ENCODE results near the gene C11orf54. TPM values are rescaled to one million over a fixed set of nuclear protein-coding genes. Genes with fewer than 3 reads are reported as not detected.
"Not testable (repeated sequence)": the region's sequence is repeated elsewhere in the genome, so short reads cannot be mapped to it uniquely, and the experiment has no call there.

C11orf54 gene
- total and polyA plus RNA-seq, 4 donors, result 33.8 to 47.1 (median 39.9) TPM

- no peak for DNase-seq (ENCODE audit: low read depth in 4 of 6, low spot score in 6 of 6)
- H3K4me3 ChIP-seq (ENCODE audit: low read depth, low read length), result peak overlapping the region; percentile 100
- no peaks in the 10 kb centered on the region for H3K27me3 ChIP-seq (ENCODE audit: control insufficient read depth, insufficient read depth, low read length)
- WGBS (ENCODE audit: insufficient coverage), result 0% methylated on average over 3 of the region's 8 CpGs
- peaks cover 29% of the 10 kb centered on the region for H3K4me1 ChIP-seq (ENCODE audit: control insufficient read depth, insufficient read depth, low read length)
- no peaks in the 10 kb centered on the region for H3K9me3 ChIP-seq (ENCODE audit: control insufficient read depth, insufficient read depth, low read length)
- peak overlapping the region; percentile 98 for H3K27ac ChIP-seq (ENCODE audit: low read depth, low read length)
- H3K36me3 ChIP-seq (ENCODE audit: control insufficient read depth, insufficient read depth, low read length), result peaks cover 11% of the 10 kb centered on the region
These were observed 382 bp downstream of the C11orf54 start for GRCh38 chr11:93741882-93742226.

DNA sequence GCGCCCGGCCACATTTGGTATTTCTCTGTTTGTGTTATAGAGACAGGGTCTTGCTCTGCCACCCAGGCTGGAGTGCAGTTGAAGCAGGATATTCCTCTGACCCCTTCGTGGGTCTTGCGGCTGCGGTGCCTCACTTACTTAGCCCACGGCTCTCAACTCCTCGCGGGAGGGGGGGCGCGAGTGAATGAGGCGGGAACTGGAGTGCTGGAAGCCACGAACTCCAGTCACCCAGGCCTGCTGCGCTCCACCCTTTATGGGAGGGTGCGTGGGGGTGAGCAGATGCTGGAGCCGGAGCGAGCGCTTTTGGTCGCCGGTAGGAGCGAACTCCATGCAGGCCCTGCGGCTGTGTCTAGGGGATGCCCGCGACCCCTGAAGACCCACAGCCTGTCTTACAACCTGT lies 1.8 kb downstream of the C11orf54 start:
- 89% methylated on average over 21 of the region's 23 CpGs for WGBS (ENCODE audit: insufficient coverage)
- Histone ChIP-seq H3K27ac (ENCODE audit: low read depth, low read length) (no peak overlapping the region), H3K4me3 (ENCODE audit: low read depth, low read length) (no peak overlapping the region), H3K27me3 (ENCODE audit: control insufficient read depth, insufficient read depth, low read length) (no peaks in the 10 kb centered on the region), H3K36me3 (ENCODE audit: control insufficient read depth, insufficient read depth, low read length) (peaks cover 11% of the 10 kb centered on the region), H3K9me3 (ENCODE audit: control insufficient read depth, insufficient read depth, low read length) (no peaks in the 10 kb centered on the region), H3K4me1 (ENCODE audit: control insufficient read depth, insufficient read depth, low read length) (peaks cover 29% of the 10 kb centered on the region)
- no peak for DNase-seq (ENCODE audit: low read depth in 4 of 6, low spot score in 6 of 6)

DNA sequence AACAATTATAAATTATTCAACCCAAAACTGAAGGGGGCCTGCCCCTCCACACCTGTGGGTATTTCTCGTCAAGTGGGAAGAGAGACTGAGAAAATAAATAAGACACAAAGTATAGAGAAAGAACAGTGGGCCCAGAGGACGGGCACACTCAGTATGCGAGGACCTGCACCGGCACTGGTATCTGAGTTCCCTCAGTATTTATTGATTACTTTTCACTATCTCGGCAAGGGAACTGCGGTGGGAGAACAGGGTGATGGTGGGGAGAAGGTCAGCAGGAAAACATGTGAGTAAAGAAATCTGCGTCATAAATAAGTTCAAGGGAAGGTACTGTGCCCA lies 3.2 kb downstream of the C11orf54 start:
- 32% methylated on average over 4 of the region's 7 CpGs for WGBS (ENCODE audit: insufficient coverage)

GRCh38 chr11:93745005-93745755 lies 3.7 kb downstream of the C11orf54 start:
- Histone ChIP-seq H3K4me1 (ENCODE audit: control insufficient read depth, insufficient read depth, low read length) (peaks cover 23% of the 10 kb centered on the region), H3K4me3 (ENCODE audit: low read depth, low read length) (peak overlapping the region; percentile 12), H3K27ac (ENCODE audit: low read depth, low read length) (peak overlapping the region; percentile 61)
- WGBS (ENCODE audit: insufficient coverage), result 18% methylated on average over 3 of the region's 12 CpGs
- not testable (repeated sequence) for H3K9me3 ChIP-seq (ENCODE audit: control insufficient read depth, insufficient read depth, low read length); H3K27me3 ChIP-seq (ENCODE audit: control insufficient read depth, insufficient read depth, low read length); H3K36me3 ChIP-seq (ENCODE audit: control insufficient read depth, insufficient read depth, low read length)
- peak; percentile 12 to 89 (median 26) for DNase-seq (ENCODE audit: low read depth in 4 of 6, low spot score in 6 of 6)

More for the DNA sequence above, 3.2 kb downstream of the C11orf54 start:
- H3K9me3 ChIP-seq (ENCODE audit: control insufficient read depth, insufficient read depth, low read length), result no peaks in the 10 kb centered on the region
- no peak overlapping the region for H3K4me3 ChIP-seq (ENCODE audit: low read depth, low read length)
- peak overlapping the region; percentile 61 for H3K27ac ChIP-seq (ENCODE audit: low read depth, low read length)
- H3K4me1 ChIP-seq (ENCODE audit: control insufficient read depth, insufficient read depth, low read length), result peaks cover 28% of the 10 kb centered on the region
- no peaks in the 10 kb centered on the region for H3K27me3 ChIP-seq (ENCODE audit: control insufficient read depth, insufficient read depth, low read length)
- H3K36me3 ChIP-seq (ENCODE audit: control insufficient read depth, insufficient read depth, low read length), result peaks cover 11% of the 10 kb centered on the region
- no peak for DNase-seq (ENCODE audit: low read depth in 4 of 6, low spot score in 6 of 6)

DNA sequence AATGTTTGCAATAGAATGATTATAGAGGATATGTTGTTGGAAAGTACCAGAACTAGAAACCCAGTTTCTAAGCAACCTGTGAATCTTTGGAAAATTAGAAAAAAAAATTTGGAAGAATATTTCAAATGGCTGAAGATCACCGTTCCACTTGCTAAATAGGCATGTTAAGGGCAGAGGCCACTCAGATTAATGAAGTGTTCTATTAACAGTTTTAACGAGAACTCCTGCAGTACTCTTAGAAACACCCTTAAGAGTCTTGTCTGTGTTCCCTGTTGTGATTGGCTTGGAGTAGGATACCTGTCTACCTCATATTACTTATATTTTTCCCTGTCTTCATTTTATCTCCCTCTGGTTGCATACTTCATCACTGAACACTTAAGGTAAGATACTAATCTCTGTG lies 4.6 kb downstream of the C11orf54 start:
- H3K27ac ChIP-seq (ENCODE audit: low read depth, low read length), result no peak overlapping the region
- peaks cover 7% of the 10 kb centered on the region for H3K36me3 ChIP-seq (ENCODE audit: control insufficient read depth, insufficient read depth, low read length)
- no peaks in the 10 kb centered on the region for H3K9me3 ChIP-seq (ENCODE audit: control insufficient read depth, insufficient read depth, low read length)
- peaks cover 21% of the 10 kb centered on the region for H3K4me1 ChIP-seq (ENCODE audit: control insufficient read depth, insufficient read depth, low read length)
- no peaks in the 10 kb centered on the region for H3K27me3 ChIP-seq (ENCODE audit: control insufficient read depth, insufficient read depth, low read length)
- no peak overlapping the region for H3K4me3 ChIP-seq (ENCODE audit: low read depth, low read length)
- 40% methylated on average over 1 of the region's 2 CpGs for WGBS (ENCODE audit: insufficient coverage)
- no peak for DNase-seq (ENCODE audit: low read depth in 4 of 6, low spot score in 6 of 6)

GRCh38 chr11:93747122-93747521 lies 5.7 kb downstream of the C11orf54 start:
- no peaks in the 10 kb centered on the region for H3K9me3 ChIP-seq (ENCODE audit: control insufficient read depth, insufficient read depth, low read length)
- no peak overlapping the region for H3K27ac ChIP-seq (ENCODE audit: low read depth, low read length)
- H3K27me3 ChIP-seq (ENCODE audit: control insufficient read depth, insufficient read depth, low read length), result no peaks in the 10 kb centered on the region
- H3K4me1 ChIP-seq (ENCODE audit: control insufficient read depth, insufficient read depth, low read length), result peaks cover 20% of the 10 kb centered on the region
- no peak for DNase-seq (ENCODE audit: low read depth in 4 of 6, low spot score in 6 of 6)
- H3K4me3 ChIP-seq (ENCODE audit: low read depth, low read length), result no peak overlapping the region
- WGBS (ENCODE audit: insufficient coverage), result no CpG with 5 or more reads among the region's 1 CpG
- H3K36me3 ChIP-seq (ENCODE audit: control insufficient read depth, insufficient read depth, low read length), result peaks cover 7% of the 10 kb centered on the region

DNA sequence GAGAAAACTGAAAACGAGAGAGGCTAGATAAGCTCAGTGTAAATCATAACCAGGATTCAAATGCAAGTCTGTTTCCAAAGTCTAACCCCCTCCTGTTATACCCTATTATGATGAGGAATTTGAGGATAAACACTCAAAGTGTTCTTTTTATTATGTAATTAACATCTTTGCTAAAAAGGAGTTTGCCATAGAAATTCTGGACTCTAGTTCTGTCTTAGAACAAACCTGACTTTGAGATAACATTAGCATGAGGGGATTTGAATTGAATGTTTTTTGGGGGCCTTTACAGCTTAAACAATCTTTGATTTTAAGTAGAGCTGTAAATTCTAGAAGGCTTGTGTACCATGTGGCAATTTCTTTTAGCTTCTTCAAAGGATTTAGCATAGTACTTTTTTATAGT lies 9.5 kb downstream of the C11orf54 start:
- Histone ChIP-seq H3K9me3 (ENCODE audit: control insufficient read depth, insufficient read depth, low read length) (no peaks in the 10 kb centered on the region), H3K4me3 (ENCODE audit: low read depth, low read length) (no peak overlapping the region), H3K4me1 (ENCODE audit: control insufficient read depth, insufficient read depth, low read length) (no peaks in the 10 kb centered on the region), H3K36me3 (ENCODE audit: control insufficient read depth, insufficient read depth, low read length) (peaks cover 13% of the 10 kb centered on the region), H3K27me3 (ENCODE audit: control insufficient read depth, insufficient read depth, low read length) (no peaks in the 10 kb centered on the region), H3K27ac (ENCODE audit: low read depth, low read length) (no peak overlapping the region)
- WGBS (ENCODE audit: insufficient coverage), result no CpG with 5 or more reads among the region's 1 CpG
- no peak for DNase-seq (ENCODE audit: low read depth in 4 of 6, low spot score in 6 of 6)

- H3K27me3 ChIP-seq (ENCODE audit: control insufficient read depth, insufficient read depth, low read length), result no peaks in the 10 kb centered on the region
- no peak for DNase-seq (ENCODE audit: low read depth in 4 of 6, low spot score in 6 of 6)
- H3K4me1 ChIP-seq (ENCODE audit: control insufficient read depth, insufficient read depth, low read length), result no peaks in the 10 kb centered on the region
- no peak overlapping the region for H3K4me3 ChIP-seq (ENCODE audit: low read depth, low read length)
- H3K36me3 ChIP-seq (ENCODE audit: control insufficient read depth, insufficient read depth, low read length), result peaks cover 26% of the 10 kb centered on the region
- WGBS (ENCODE audit: insufficient coverage), result no CpG with 5 or more reads among the region's 2 CpGs
- H3K27ac ChIP-seq (ENCODE audit: low read depth, low read length), result no peak overlapping the region
- no peaks in the 10 kb centered on the region for H3K9me3 ChIP-seq (ENCODE audit: control insufficient read depth, insufficient read depth, low read length)
These were observed 11.8 kb downstream of the C11orf54 start for GRCh38 chr11:93753241-93753640.

GRCh38 chr11:93756748-93757147 lies 15.3 kb downstream of the C11orf54 start:
- DNase-seq (ENCODE audit: low read depth in 4 of 6, low spot score in 6 of 6), result no peak
- H3K4me1 ChIP-seq (ENCODE audit: control insufficient read depth, insufficient read depth, low read length), result no peaks in the 10 kb centered on the region
- H3K9me3 ChIP-seq (ENCODE audit: control insufficient read depth, insufficient read depth, low read length), result no peaks in the 10 kb centered on the region
- no peaks in the 10 kb centered on the region for H3K27me3 ChIP-seq (ENCODE audit: control insufficient read depth, insufficient read depth, low read length)
- no peak overlapping the region for H3K27ac ChIP-seq (ENCODE audit: low read depth, low read length)
- peaks cover 39% of the 10 kb centered on the region for H3K36me3 ChIP-seq (ENCODE audit: control insufficient read depth, insufficient read depth, low read length)
- WGBS (ENCODE audit: insufficient coverage), result no CpG with 5 or more reads among the region's 3 CpGs
- H3K4me3 ChIP-seq (ENCODE audit: low read depth, low read length), result no peak overlapping the region

DNA sequence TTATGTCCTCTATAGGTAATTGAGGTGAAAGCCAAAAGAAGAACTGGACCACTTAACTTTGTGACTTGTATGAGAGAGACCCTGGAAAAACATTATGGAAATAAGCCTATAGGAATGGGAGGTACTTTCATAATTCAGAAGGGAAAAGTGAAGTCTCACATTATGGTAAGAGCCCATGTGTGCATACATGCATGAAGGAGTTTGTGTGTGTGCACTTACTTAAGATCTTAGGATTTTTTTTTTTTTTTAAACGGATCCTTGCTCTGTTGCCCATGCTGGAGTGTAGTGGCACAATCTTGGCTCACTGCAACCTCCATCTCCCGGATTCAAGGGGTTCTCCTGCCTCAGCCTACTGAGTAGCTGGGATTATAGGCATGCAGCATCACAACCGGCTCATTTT lies 15.8 kb downstream of the C11orf54 start:
- 86% methylated on average over 2 of the region's 3 CpGs for WGBS (ENCODE audit: insufficient coverage)
- Histone ChIP-seq H3K4me1 (ENCODE audit: control insufficient read depth, insufficient read depth, low read length) (no peaks in the 10 kb centered on the region), H3K36me3 (ENCODE audit: control insufficient read depth, insufficient read depth, low read length) (peaks cover 41% of the 10 kb centered on the region), H3K27me3 (ENCODE audit: control insufficient read depth, insufficient read depth, low read length) (no peaks in the 10 kb centered on the region), H3K27ac (ENCODE audit: low read depth, low read length) (no peak overlapping the region), H3K4me3 (ENCODE audit: low read depth, low read length) (no peak overlapping the region), H3K9me3 (ENCODE audit: control insufficient read depth, insufficient read depth, low read length) (no peaks in the 10 kb centered on the region)
- no peak for DNase-seq (ENCODE audit: low read depth in 4 of 6, low spot score in 6 of 6)

All from spinal cord (tissue), 10 donors.